ENCODE data around the gene TES.
"Not testable (repeated sequence)": the region's sequence is repeated elsewhere in the genome, so short reads cannot be mapped to it uniquely, and the experiment has no call there.

Gene TES

DNA sequence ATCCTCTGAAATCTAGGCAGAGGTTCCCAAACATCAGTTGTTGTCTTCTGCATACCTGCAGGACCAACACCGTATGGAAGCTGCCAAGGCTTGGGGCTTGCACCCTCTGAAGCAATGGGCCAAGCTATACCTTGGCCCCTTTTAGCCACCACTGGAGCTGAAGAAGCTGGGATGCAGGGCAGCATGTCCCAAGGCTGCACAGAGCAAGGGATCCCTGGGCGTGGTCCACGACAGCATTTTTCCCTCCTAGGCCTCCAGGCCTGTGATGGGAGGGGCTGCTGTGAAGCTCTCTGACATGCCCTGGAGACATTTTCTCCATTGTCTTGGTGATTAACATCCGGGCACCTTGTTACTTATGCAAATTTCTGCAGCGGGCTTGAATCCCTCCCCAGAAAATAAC is 34.5 kb downstream of the TES start:
- not testable (repeated sequence) for DNase-seq (ENCODE audit: low spot score)

- DNase-seq (ENCODE audit: low spot score): no peak
Measured at GRCh38 chr7:116246357-116246756, 36.0 kb downstream of the TES start.

DNA sequence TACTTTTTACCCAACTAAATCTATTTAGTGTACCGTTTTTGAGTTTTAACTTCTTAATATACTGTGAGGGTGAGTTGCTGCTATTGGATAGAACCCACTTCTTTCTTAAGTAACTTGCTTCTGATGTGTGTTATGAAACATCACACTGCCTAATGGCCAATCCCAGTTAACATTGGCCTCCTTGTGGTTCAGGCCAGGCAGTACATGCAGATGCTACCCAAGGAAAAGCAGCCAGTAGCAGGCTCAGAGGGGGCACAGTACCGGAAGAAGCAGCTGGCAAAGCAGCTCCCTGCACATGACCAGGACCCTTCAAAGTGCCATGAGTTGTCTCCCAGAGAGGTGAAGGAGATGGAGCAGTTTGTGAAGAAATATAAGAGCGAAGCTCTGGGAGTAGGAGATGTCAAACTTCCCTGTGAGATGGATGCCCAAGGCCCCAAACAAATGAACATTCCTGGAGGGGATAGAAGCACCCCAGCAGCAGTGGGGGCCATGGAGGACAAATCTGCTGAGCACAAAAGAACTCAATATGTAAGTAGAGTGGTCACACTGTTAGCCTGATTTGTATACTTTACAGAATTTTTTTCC is 39.7 kb downstream of the TES start:
- DNase-seq (ENCODE audit: low spot score): peak; percentile 51

DNA sequence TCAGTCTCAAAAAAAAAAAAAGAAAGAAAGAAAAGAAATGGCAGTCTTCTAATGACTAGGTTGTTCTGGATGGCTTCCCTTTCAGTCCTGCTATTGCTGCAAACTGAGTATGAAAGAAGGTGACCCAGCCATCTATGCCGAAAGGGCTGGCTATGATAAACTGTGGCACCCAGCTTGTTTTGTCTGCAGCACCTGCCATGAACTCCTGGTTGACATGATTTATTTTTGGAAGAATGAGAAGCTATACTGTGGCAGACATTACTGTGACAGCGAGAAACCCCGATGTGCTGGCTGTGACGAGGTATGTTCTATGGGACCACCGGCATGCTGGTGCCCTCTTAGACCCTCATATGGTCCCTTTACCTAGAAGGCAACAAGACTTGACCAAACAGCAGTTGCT is 41.3 kb downstream of the TES start:
- DNase-seq (ENCODE audit: low spot score): no peak

DNA sequence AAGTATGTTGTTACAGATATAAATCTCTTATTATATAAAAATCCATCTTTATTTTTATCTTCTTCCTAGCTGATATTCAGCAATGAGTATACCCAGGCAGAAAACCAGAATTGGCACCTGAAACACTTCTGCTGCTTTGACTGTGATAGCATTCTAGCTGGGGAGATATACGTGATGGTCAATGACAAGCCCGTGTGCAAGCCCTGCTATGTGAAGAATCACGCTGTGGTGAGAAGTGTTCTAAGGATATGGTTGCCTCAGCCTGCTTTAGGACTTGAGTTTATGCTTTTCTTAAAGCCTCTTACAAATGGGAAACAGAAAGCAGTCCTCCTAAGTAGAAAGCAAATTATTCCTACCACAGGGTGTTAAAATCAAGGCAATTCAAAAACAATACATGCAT is 41.9 kb downstream of the TES start:
- DNase-seq (ENCODE audit: low spot score): no peak

GRCh38 chr7:116257156-116257555 is 46.8 kb downstream of the TES start:
- no peak for DNase-seq (ENCODE audit: low spot score)

- DNase-seq (ENCODE audit: low spot score): peak; percentile 31
Measured at GRCh38 chr7:116258734-116259133, 48.4 kb downstream of the TES start.

DNA sequence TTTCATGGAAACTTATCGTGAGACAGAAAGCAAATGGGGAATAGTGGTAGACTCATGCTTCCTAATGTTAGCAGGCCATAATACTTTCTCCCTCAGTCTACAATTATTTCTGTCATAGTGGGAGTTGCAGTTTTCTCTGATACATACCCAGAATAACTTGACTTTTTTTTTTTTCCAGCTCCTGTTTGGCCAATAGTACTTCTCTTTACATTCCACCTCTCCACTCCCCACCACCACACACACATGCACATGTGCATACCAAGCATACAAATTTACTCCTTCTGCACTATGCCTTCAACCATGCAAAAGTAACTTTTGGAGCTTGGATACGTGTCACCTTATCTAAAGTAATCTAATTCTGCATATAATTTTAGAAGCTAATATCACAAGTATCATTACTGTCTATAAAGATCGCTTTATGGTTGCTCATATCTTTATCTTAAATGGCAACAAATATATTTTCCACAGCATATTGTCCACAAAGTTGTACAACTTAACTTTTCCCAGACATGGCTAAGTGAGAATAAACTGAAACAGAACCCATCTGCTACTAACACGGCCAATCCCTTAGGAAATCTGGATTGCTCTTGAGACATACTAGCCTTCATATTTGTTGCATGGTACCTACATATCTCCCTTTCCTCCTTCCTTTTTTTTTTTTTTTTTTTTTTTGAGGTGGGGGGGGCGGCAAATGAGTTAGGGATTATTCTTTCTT is 49.0 kb downstream of the TES start:
- DNase-seq (ENCODE audit: low spot score): no peak

DNA sequence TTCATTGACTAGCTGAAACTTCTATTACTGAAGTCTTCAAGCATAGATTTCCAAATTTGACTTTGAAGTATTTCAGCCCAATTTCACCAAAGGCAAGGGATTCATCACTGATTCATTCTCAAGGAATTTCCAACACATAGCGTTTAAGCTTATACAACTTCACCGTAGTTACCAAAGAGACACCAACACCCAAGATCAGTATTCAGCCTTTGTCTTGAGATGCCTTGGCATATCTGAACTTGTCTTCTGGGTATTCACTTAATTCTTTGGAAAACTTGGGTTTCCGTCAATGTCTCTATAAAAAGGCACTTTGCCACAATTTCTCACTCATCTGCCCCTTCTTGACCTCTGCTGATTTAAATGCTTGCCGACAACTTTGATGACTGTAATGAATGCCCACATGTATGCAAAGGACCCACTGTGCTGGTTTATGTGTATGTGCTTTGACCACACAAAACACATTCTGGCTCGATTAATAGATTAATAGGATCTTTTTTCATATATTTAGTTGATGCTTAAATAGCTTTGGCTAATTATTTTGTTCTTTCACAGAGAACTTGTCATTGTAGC is 49.6 kb downstream of the TES start:
- DNase-seq (ENCODE audit: low spot score): no peak

GRCh38 chr7:116261904-116262303 is 51.6 kb downstream of the TES start:
- DNase-seq (ENCODE audit: low spot score): no peak

DNA sequence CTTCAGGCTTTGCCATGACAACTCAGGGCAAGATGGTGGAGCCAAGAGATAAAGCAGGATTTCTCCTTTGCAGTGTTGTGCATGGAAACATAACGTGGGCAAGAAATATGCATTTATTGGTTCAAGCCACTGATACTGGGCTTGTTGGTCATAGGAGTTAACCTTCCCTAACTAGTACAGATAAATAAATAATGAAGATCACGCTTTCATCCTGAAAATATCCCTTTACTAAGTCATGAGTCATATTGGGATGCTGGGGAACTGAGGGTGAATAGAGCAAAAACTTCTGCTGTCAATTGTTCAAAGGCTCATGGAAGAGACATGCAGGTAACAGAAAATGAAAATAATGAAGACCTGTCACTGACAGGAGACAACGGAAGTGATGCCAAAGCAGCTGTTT is 55.5 kb downstream of the TES start:
- DNase-seq (ENCODE audit: low spot score): no peak

- no peak for DNase-seq (ENCODE audit: low spot score)
Measured at GRCh38 chr7:116269466-116269865, 59.1 kb downstream of the TES start.

DNA sequence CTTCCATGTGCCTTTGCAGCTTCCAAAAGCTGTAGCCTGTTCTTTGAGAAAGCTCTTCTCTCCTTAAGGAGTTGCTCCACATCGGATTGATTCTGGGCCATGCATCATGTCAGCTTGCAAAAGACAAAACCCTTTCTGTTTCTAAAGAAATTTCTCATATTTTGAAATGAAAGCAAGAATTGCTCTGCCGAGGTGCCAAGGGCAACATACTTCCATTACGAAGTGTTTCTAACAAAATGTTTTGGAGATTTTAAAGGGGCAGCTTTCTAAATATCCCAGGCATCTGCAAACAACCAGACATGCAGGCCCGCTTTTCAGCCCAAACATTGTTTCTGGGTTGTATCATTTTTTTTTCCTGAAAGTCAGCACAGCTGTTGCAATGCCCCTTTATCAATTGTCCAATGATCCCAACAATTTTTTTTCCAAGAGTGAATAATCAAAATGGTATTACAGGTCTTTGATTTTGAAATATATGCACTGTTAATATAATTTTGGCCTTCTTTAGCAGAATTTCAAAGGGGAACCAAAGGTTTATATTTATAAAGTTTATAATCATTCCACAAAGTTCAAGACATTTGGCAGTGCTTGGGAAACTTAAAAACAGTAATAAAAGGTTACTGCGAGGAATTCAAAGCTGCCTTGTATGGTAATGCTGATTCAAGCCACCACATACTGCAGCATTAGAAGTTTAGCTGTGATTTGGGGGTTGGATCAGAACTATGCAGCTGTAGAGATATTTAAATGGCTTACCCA is 61.0 kb downstream of the TES start:
- DNase-seq (ENCODE audit: low spot score): no peak

GRCh38 chr7:116271963-116272886 is 61.9 kb downstream of the TES start:
- DNase-seq (ENCODE audit: low spot score): peak; percentile 34

DNA sequence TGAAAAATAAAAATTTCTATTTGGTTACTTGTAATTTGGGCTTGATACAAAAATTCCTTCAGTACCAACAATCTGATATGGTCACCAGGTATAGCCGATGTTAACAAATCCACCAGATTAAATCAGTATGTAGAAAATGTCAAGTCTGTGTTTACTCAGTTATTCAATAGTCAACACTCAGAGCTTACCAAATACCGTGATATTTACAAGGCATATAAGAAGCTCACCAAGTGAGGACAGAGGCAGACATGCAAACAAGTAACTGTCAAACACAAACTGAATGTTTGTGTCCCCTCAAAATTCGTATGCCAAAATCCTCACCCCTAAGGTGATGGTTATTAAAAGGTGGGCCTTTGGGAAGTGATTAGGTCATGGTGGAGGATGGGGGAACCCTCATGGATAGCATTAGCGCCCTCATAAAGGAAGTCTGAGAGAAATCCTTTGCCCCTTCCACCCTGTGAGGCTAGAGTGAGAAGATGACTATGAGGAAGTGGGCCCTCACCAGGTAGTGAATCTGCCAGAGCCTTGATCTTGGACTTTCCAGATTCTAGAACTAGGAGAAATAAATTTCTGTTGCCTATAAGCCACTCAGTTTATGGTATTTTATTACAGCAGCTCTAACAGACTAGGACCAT is 63.1 kb downstream of the TES start:
- no peak for DNase-seq (ENCODE audit: low spot score)

- DNase-seq (ENCODE audit: low spot score): no peak
Measured at GRCh38 chr7:116273918-116274301, 63.6 kb downstream of the TES start.

GRCh38 chr7:116277070-116277469 is 66.7 kb downstream of the TES start:
- no peak for DNase-seq (ENCODE audit: low spot score)

GRCh38 chr7:116279217-116279616 is 68.9 kb downstream of the TES start:
- no peak for DNase-seq (ENCODE audit: low spot score)

GRCh38 chr7:116280803-116281202 is 70.5 kb downstream of the TES start:
- DNase-seq (ENCODE audit: low spot score): no peak

DNA sequence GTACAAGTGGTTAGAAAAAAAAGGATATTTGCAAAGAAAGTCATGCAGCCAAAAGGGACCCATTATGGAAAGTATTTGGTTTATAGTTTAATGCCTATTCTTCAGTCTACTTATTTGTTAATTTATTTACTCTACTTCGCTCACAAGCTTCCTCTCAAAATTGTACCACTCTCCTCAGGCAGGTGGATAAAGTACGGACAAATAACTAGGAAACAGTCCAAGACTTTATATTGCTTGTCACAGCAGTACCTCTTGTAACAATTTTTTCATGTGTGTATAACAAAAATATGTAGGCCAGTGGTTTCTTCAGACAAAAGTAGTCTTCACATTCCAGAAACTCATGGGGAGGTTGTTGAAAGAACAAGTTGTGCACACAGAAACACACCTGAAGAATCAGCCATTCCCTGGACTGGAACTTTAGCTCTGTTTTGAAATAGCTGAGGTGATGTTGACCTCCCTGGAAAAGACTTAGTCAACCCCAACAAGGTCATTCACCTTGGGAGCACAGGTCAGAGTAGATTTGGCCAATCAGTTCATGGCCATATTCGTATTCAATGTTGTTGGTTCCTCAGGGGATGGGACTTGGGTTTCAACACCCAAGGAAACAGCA is 73.4 kb downstream of the TES start:
- no peak for DNase-seq (ENCODE audit: low spot score)

GRCh38 chr7:116284390-116284789 is 74.1 kb downstream of the TES start:
- no peak for DNase-seq (ENCODE audit: low spot score)

Data from iPS-NIHi11 (cell line).